Stimulated activated CD8-positive, alpha-beta memory T cell treated with anti-CD3 and anti-CD28 coated beads, Interleukin-7, amount 100 ng/mL, for 24 hours (primary cell): ENCODE data around the gene RBL2.
A peak's percentile ranks its signal among the peaks of the same experiment; 100 is the strongest.
"Not testable (repeated sequence)": the region's sequence is repeated elsewhere in the genome, so short reads cannot be mapped to it uniquely, and the experiment has no call there.

Source experiments
- DNase-seq: peaks from one replicate; pipeline ENCODE4 v3.0.0-alpha.2; 2020; ENCODE audit warnings: low read depth

RBL2 gene, protein sequence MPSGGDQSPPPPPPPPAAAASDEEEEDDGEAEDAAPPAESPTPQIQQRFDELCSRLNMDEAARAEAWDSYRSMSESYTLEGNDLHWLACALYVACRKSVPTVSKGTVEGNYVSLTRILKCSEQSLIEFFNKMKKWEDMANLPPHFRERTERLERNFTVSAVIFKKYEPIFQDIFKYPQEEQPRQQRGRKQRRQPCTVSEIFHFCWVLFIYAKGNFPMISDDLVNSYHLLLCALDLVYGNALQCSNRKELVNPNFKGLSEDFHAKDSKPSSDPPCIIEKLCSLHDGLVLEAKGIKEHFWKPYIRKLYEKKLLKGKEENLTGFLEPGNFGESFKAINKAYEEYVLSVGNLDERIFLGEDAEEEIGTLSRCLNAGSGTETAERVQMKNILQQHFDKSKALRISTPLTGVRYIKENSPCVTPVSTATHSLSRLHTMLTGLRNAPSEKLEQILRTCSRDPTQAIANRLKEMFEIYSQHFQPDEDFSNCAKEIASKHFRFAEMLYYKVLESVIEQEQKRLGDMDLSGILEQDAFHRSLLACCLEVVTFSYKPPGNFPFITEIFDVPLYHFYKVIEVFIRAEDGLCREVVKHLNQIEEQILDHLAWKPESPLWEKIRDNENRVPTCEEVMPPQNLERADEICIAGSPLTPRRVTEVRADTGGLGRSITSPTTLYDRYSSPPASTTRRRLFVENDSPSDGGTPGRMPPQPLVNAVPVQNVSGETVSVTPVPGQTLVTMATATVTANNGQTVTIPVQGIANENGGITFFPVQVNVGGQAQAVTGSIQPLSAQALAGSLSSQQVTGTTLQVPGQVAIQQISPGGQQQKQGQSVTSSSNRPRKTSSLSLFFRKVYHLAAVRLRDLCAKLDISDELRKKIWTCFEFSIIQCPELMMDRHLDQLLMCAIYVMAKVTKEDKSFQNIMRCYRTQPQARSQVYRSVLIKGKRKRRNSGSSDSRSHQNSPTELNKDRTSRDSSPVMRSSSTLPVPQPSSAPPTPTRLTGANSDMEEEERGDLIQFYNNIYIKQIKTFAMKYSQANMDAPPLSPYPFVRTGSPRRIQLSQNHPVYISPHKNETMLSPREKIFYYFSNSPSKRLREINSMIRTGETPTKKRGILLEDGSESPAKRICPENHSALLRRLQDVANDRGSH

DNA sequence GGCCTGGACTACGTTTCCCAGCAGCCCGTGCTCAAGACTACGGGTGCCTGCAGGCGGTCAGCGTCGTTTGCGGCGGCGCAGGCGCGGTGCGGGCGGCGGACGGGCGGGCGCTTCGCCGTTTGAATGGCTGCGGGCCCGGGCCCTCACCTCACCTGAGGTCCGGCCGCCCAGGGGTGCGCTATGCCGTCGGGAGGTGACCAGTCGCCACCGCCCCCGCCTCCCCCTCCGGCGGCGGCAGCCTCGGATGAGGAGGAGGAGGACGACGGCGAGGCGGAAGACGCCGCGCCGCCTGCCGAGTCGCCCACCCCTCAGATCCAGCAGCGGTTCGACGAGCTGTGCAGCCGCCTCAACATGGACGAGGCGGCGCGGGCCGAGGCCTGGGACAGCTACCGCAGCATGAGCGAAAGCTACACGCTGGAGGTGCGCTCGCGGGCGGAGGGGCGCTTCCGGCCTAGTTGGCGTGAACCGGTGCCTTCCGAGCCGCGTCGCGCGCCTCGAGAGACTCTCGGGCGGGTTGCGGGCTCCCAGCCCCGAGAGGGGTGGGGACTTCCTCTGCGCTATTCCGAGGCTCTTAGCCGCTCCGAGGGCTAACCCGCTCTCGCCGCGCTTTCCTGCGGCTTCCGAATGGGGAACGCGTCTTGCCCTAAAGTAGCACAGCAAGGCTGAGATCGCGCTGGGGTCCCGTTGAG, at the start of gene RBL2:
RBL2 (plus strand) TSS at position 95 of the 689 bp plus-strand sequence; CDS start at position 181, 86 bp downstream.
- DNase-seq = peak; percentile 70

DNA sequence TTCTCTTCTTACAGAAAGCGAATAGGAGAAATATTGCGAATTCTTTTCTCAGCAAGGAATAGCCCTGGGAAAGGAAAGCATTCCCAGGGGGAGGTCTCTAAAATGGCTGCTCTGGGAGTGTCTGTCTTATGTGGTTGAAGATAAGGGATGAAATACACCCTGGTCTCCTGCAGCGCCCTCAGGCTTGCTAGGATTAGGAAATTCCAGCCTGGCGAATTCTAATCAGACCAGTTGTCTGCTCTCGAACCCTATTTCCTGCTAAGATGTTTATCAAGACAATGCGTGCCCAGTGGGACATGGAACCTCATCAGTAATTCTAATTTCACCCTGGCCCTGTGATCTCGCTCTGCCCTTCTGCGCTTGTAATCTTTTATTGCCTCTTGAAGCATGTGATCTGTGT, 49.7 kb upstream of the RBL2 start:
- DNase-seq = not testable (repeated sequence)

DNA sequence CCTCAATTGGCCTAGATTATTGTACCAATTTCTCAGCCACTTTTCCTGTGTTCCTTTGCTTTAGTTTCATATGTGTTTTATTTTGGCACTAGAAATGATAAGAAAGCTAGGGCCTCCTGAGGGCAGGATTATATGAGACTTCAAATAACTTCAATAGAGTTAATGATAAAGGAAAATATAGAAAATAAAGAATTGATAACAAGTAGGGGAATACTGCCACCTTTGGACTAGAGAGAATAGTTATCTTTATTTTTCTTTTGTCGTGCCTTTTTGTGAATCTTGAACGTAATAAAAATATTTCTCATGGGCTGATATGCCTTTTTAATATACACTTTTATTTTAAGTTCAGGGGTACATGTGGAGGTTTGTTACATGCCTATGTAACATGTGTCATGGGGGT, 29.3 kb upstream of the RBL2 start:
- no peak for DNase-seq

DNA sequence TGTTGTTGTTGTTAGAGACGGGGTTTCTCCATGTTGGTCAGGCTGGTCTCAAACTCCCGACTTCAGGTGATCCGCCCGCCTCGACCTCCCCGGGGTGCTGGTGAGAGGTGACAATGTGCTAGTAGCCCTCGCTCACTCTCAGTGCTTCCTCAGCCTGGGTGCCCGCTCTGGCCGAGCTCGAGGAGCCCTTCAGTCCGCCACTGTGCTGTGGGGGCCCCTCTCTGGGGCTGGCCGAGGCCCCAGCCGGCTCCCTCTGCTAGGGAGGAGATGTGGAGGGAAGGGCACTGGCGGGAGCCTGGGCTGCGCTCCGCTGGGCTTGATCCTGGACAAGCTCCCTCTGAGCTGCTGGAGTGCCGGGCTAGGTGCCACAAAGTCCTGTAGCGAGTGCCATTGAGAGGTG, 21.7 kb upstream of the RBL2 start:
- DNase-seq = no peak

DNA sequence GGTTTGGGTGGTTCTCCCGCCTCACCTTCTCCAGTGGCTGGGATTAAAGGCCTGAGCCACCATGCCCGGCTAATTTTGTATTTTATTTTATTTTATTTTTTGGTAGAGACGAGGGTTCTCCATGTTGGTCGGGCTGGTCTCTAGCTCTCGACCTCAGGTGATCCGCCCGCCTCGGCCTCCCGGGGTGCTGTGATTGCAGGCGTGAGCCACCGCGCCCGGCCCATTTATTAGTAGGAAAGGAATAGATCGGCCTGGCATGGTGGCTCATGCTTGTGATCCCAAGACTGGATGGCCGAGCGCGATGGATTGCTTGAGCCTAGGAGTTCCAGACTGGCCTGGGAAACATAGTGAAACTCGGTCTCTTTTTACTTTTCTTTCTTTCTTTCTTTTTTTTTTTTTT, 20.4 kb upstream of the RBL2 start:
- no peak for DNase-seq

DNA sequence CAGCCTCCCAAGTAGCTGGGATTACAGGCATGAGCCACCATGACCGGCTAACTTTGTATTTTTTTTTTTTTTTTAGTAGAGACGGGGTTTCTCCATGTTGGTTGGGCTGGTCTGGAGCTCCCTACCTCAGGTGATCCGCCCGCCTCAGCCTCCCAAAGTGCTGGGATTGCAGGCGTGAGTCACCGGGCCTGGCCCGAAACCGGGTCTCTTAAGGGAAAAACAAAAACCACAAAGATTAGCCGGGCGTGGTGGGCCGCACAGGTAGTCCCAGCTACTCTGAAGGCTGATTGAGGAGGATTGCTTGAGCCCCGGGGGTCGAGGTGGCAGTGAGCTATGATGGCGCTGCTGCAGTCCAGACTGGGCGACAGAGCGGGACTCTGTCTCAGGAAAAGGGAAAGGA, 19.9 kb upstream of the RBL2 start:
- DNase-seq = no peak

DNA sequence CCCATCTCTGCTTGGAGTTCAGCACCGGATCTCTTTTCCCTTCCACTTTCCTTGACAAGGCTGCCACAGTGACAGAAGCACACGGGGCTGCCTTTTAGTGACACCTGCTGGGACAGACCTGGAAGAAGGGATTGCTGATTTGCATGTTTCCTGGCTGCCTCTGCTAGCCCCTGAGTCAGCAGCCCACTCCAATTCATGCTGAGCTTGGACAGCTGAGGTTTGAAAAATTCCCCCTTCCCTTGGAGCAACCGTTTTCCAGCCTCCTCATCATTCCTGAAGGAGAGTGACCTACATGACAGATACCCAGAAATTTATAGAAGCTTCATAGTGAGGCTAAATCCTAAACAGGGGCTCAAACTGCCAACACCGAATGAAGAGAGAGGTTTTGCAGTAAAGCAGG, 18.8 kb upstream of the RBL2 start:
- no peak for DNase-seq

DNA sequence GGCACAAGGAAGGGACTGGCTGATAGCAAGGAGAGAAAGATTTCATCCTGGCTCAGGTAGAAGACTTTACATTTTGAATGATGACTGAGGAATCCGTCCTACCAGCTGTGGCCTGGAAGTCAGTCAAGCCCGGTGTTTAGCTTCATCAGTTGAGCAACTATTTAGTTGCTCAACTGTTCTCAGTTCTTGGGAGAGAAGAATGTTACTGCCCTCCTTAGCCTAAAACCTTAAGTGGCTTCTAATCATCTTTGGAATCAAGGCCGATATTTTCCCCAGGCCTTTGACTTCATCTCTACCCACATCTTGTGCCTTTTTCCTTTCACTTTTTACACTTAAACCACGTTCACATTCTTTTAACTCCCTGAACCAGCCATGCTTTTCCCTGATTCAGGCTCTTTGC, 17.3 kb upstream of the RBL2 start:
- no peak for DNase-seq

DNA sequence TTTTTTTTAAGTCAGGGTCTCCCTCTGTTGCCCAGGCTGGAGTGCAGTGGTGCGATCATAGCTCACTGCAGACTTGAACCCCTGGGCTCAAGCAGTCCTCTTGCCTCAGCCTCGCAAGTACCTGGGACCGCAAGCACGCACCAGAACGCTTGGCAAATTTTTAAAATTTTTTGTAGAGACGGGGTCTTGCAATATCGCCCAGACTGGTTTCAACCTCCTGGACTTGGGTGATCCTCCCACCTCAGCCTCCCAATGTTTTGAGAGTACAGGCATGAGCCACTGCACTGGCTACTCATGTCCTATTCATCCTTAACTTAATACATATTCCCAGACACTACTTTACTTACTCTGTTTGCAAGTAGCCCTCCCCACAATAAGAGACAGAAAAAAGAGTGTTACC, 16.3 kb upstream of the RBL2 start:
- DNase-seq = no peak

DNA sequence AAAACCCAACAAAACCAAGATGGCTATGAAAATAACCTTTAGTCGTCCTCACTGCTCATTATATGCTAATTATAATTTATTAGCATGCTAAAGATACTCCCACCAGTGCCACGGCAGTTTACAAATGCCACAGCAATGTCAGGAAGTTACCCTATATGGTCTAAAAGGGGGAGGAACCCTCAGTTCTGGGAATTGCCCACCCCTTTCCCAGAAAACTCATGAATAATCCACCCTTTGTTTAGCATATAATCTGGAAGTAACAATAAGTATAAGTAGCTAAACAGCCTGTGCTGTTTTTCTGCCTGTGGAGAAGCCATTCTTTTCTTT, 14.9 kb upstream of the RBL2 start:
- not testable (repeated sequence) for DNase-seq

DNA sequence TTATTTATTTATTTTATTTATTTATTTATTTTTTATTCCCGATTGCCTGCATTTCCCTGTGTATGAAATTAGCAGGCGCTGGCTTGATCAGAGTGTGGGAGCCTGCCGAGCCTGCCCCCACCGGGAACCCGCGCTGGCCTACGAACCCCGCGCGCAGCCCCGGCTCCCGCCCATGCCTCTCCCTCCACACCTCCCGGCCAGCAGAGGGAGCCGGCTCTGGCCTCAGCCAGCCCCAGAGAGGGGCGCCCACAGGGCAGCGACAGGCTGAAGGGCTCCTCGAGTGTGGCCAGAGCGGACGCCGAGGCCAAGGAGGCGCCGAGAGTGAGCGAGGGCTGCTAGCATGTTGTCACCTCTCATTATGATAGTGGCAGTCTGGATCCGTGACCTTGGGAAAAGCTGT, 13.0 kb upstream of the RBL2 start:
- DNase-seq = no peak

DNA sequence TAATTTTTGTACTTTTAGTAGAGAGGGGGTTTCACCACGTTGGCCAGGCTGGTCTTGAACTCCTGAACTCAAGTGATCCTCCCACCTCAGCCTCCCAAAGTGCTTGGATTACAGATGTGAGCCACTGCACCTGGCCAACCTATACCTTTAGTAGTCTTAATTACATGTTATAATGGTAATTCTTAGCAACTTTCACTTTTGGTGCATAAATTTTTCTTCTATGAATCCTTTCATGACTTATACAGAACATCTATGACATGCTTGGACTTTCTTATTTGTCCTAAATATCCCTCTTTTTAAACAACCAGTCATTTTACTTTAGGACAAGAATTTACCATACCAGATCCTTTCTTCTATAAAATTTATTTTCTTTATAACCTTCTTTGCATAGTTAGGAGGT, 10.3 kb upstream of the RBL2 start:
- DNase-seq = not testable (repeated sequence)

DNA sequence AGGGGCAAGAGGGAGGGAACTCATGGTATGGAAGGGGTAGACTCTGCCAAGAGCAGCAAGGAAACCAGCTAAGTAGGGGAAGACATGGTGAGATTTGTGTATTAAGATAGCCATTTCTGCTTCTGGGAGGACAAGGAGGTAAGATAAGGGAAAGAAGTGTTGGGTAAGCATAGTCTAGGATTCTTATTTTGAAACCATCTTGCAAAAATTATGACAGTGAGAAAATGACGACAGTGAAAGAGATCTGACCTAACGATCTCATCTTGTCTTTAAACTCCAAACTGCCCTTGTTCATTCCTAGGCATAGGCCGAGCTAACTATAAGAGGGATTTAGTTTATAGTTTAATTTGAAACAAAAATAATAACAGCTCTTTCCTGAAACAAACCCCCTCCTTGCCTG, 5.6 kb upstream of the RBL2 start:
- DNase-seq = no peak

DNA sequence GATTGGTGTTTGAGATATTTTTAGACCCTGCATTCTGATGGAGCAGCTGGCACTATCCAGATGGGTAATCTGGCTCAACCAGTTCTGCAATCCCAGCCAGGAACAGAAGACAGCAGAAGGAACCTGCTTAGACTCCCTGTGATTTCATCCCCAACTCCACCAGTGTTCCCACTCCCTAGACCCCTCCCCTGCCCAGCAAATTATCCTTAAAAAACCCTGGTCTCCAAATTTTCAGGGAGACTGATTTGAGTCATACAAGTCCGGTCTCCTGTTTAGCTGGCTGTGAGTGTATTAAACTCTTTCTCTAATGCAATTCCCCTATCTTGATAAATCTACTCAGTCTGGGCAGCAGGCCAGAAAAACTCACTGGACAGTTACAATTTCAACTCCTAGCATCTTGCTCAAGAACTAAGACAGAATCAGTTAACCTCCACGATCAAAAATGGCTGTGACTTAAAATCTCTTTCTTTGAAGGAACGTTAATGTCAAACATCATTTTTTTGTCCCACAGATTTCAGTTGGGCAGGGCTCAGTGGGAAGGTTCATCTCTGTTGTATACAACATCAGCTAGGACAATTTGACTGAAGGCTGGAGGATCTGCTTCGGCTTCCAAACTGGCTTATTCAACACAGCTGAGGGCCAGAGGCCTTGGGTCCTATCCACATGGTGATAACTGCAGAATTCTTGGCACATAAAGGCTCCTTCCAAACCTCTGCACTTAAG, 4.9 kb upstream of the RBL2 start:
- DNase-seq = no peak

DNA sequence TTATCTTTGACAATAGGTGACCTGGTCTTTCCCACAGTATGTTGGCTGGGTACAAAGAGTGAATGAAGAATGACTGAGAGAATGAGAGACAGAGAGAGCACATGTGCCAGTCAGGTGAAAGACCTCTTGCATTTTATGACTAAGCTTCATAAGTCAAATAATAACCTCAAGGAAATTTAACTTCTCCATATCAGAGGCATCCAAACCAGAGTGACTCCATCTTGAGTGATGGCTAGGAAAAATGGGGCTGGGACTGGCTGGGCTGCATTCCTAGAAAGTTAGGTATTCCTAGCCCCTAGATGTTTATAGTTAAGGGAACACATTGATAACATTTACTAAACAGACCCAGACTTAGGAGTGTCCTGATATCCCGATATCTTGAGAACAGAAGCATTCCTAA, 3.9 kb upstream of the RBL2 start:
- DNase-seq = no peak

DNA sequence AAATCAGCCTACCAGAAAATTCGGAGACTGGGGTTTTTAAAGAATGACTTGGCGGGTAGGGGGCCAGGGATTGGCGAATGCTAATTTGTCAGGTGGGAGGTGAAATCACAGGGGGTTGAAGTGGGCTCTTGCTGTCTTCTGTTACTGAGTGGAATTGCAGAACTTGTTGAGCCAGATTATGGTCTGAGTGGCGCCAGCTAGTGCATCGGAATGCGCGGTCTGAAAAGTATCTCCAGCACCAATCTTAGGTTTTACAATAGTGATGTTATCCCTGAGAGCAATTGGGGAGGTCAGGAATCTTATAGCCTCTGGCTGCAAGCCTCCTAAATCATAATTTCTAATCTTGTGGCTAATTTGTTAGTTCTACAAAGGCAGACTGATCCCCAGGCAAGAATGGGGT, 762 bp upstream of the RBL2 start:
- no peak for DNase-seq

DNA sequence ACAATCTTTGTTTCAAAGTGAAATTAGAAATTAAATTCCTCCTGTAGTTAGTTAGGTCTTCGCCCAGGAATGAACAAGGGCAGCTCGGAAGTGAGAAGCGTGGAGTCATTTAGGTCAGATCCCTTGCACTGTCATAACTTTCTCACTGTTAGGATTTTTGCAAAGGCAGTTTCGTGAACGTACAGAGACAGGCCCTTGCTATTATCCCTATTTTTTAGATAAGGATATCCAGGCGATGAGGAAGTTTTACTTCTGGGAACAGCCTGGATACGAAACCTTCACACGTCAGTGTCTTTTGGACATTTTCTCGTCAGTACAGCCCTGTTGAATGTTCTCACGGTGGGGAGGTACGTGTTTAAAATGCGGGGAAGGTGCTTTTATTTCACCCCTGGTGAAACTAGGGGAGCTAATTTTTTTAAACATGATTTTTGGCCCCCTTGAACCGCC, 318 bp upstream of the RBL2 start:
- no peak for DNase-seq

DNA sequence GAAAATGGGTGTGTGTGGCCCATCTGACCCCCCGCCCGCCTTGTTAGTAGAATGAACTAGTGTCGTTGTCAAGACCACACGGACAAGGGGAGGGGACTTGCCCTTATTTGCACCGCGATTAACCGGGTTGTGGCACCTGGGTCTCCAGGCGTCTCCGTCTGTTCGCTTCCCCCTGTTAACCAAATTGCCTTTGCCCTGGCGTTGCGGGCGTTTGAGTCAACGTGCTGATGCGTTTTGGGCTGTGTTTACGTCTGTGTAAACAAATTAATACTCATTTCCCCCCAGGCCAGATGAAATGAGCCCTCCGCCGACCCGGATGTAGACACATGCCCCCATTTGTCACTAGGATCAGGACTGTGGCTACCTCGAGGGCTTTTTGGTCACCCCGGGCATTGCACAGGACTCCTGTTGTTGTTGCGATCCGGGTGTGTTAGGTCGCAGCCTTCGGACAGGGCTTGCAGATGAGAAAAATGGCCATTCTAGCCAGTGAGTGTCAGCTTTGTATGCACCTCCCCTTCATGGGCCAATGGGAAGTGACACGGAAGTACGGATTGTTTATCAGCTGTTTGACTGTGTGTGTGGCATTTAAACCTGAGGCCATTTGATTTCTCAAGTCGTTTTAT, 906 bp downstream of the RBL2 start:
- DNase-seq = peak; percentile 35

DNA sequence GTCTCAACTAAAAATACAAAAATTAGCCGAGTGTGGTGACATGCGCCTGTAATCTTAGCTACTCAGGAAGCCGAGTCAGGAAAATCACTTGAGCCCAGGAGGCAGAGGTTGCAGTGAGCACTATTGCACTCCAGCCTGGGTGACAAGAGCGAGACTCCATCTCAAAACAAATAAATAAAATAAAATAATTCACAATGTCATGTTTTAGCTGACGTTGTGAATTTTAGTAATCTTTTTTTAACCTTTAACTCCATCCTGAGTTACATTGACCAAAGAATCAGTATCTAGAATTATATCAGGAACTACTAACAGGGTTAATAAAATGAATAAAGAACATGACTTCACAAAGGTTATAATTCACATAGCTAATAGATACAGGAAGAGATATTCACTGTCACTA, 5.9 kb downstream of the RBL2 start:
- no peak for DNase-seq

DNA sequence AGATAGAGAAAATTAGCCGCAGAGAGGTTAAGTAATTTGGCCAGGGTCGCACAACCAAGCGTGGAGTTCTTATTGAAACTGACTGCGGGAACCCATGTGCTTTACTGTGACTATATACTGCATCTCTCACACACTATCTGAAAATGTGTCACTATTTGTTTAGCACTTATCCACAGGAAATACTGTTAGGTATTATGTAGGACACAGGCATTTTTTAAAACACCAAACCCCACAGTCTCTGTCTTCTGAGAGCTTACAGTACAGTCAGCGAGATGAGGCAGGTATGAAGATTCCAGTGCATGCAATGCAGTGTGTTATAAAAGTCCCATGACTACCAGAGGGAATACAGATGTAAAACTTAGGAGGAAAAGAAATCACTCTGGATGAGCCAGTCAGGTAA, 11.3 kb downstream of the RBL2 start:
- no peak for DNase-seq

DNA sequence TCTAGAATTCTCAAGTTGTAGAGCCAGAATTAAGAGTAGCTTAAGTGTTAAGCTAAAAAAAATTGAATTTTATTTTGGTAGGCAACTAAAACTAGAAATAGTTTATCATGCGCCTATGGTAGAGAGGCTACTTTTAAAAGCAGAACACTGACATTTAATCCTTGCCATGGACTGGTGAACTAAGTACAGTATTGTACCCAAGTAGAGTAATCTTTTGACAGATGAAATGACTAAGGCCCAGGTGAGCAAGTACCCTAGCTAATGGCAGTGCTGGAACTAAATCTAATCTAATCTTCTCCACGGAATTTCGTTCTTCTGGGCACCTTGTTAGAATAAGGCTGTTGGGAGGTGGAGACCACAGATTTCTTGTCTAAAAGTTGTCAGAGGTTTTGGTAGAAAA, 11.8 kb downstream of the RBL2 start:
- DNase-seq = no peak
